GM23338 (cell line): ENCODE measurements around the gene GAPVD1.

ENCODE experiments used
- CREB1 ChIP-seq: fragments of 250-450 bp; sonication (Bioruptor Pico); IDR thresholded peaks from 2 replicates; pipeline ENCODE4 v1.5.0; 2020; ENCODE audit warnings: low read depth, mild to moderate bottlenecking, moderate library complexity
- EZH2 ChIP-seq: fragments of 200-600 bp; sonication (generic); IDR thresholded peaks from one replicate; pipeline ENCODE4 v1.8.0; 2017; ENCODE audit warnings: antibody characterized with exemption, mild to moderate bottlenecking, low read depth; ENCODE audit not compliant: unreplicated experiment
- EZH2phosphoT487 ChIP-seq: fragments of 200-600 bp; sonication (generic); IDR thresholded peaks from one replicate; pipeline ENCODE4 v1.8.1; 2018; ENCODE audit warnings: antibody characterized with exemption; ENCODE audit not compliant: unreplicated experiment
- POLR2AphosphoS5 ChIP-seq: IDR thresholded peaks from 2 replicates; pipeline ENCODE4 v1.6.1; 2016; ENCODE audit warnings: antibody characterized with exemption, low read depth
- TF ChIP-seq, protein P1 (sequence below), 2 experiments: fragments of 200-600 bp in 1 of 2; sonication (generic) in 1 of 2; conservative IDR thresholded peaks; 2 replicates each; pipeline versions ENCODE4 v1.5.1 to v1.6.1; 2016 to 2017; ENCODE audit warnings: antibody characterized with exemption in 2 of 2, low read depth in 2 of 2, mild to moderate bottlenecking in 2 of 2, moderate library complexity in 1 of 2

DNA sequence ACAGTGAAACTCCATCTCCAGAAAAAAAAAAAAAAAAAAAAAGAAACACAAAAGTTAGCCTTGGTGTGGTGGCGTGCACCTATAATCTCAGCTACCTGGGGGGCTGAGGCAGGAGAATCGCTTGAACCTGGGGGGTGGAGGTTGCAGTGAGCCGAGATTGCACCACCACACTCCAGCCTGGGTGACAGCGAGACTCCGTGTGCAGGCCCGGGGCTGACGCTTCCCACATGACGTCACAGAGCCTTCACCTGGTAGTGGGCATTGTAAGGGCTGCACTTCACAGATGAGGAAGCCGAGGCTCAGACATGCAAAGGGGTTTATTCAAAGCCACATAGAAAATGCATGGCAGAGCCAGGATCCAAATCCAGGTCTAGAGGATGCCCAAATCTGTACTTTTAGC is 114.2 kb downstream of the GAPVD1 start:
- TF ChIP-seq, protein P1, sequence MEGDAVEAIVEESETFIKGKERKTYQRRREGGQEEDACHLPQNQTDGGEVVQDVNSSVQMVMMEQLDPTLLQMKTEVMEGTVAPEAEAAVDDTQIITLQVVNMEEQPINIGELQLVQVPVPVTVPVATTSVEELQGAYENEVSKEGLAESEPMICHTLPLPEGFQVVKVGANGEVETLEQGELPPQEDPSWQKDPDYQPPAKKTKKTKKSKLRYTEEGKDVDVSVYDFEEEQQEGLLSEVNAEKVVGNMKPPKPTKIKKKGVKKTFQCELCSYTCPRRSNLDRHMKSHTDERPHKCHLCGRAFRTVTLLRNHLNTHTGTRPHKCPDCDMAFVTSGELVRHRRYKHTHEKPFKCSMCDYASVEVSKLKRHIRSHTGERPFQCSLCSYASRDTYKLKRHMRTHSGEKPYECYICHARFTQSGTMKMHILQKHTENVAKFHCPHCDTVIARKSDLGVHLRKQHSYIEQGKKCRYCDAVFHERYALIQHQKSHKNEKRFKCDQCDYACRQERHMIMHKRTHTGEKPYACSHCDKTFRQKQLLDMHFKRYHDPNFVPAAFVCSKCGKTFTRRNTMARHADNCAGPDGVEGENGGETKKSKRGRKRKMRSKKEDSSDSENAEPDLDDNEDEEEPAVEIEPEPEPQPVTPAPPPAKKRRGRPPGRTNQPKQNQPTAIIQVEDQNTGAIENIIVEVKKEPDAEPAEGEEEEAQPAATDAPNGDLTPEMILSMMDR (conservative IDR thresholded peaks at IDR 0.05; ENCODE audit: low read depth in 2 of 2) = no peak
- TF ChIP-seq EZH2 = no peak
- TF ChIP-seq POLR2AphosphoS5 = no peak
- no peak for TF ChIP-seq CREB1
- TF ChIP-seq EZH2phosphoT487 = no peak
